ENCODE data around the gene SNTG2.

SNTG2 gene

DNA sequence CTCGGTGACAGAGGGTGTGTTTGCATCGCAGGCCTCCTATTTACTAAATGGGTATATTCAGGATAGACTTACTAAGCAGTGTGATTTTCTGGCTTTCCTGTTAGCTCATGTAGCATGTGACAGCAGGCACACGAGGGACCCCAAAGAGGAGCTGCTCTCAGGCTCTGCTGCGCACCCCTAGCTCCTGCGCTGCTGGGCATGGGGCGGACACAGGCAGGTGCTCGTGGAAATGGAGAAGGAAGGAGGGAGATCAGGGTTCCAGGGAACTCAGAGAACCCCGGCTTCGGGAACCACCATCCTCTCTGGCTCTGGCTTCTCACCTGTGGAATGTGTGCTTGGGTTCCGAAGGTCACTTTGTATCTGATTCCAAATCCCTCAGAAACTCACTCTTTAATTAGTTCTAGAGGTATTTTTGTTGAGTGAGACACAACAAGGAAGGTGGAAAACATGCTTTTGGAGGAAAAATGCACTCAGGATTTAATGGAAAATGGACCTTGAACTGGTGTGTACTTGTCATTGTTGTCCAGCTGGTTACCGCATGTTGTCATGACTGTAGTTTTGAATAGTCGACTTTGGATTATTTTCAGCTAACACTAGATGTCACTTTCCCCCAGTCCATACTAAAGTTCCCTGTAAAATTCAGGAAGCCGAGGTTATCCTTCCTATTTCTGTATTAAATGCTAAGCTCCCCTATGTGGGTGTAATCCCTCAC is 3.5 kb downstream of the SNTG2 start:
- DNase-seq, result no peak

DNA sequence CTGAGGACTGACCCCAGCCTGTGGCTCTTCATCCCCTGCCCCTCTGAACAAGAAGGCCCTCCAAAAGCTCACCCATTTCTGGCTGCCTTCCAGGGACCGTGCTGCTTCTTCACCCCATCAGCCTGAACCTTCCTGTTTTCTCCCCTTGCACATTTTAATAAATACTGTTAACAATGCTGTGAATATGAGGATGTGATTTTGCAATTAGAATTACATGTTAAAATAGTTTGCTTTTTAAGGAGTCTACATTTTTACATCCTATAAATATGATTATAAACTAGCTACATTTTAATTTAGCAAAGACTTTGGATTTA is 4.0 kb downstream of the SNTG2 start:
- DNase-seq, result no peak

DNA sequence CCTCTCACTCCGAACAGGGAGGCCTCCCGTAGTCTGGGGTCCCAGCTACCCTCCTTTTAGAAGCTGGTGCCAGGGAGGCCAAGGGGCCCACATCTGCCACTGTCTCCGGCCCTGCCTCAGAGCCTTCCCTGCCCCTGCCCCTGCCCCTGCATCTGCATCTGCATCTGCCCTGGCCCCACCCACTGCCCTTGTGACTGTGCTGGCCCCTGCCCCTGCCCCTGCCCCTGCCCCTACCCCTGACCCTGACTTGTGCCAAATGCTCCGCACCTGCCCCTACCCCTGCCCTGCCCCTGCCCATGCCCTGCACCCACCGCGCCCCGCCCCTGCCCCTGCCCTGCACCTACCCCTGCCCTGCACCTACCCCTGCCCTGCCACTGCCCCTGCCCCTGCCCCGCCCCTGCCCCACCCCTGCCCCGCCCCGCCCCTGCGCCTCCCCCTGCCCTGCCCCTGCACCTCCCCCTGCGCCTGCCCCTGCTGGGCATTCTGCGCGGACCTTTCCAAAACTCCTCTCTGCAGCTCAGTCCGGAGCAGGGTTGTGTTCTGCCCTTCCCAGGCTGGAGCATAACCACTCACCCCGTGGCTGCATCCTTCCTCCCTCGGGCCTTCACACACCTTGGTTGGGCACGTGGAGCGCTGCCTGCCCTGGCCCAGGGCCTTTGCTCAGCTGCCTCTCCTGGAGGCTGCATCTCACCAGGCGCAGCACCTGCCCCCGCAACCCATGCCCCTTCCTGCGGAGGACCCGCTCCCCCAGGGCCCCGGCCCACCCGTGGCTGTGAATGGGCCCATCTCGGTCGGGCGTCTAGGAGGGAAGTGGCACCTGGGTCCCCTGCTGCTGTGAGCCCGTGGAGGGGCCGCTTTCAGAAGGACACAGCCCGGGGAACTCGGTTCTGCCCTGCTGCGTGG is 5.4 kb downstream of the SNTG2 start:
- no peak for DNase-seq

DNA sequence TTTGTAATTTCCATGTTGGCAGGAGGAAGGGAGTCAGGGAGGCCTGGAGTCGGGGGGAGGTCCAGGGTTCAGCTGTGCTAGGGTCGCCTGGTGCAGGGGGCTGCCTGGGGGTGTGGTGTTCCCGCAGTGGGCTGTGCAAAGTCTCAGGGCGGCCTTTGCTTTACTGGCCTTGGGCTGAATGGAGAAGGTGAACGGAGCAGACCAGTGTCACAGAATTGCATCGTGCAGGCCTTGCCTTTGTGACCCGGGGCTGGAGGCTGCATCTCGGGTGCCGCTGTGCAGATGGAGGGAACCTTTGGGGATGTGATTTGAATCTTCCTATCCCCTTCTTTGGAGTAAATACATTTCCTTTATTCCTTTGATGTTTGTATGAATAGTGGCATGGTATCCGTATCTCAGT is 8.8 kb downstream of the SNTG2 start:
- no peak for DNase-seq

DNA sequence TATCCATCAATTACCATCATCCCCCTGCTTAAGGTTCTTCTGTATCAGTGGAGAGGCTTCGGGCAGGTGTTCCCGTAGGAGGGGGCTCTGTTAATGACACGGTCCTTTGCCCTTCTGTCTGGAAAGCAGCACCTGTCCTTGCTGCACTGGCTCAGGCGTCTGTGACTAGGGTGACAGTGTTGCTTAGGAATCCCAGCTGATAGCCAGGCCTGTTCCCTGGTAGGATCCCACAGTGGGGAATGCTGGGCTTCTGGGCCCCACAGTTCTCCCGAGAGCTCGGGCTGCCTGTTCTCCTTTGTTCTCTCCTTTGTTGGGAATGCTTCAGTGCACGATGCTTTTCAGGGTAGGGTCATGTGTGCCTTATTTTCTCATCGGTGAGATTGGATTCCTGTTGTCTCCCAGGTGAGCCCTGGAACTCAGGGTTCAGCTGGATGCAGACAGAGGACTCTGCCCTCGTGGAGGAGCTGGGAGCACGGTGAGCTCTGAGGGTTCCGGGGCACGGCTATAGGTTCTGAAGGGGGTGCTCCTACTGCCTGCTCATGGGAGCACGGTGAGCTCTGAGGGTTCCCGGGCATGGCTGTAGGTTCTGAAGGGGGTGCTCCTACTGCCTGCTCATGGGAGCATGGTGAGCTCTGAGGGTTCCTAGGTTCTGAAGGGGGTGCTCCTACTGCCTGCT is 9.6 kb downstream of the SNTG2 start:
- DNase-seq, result no peak

DNA sequence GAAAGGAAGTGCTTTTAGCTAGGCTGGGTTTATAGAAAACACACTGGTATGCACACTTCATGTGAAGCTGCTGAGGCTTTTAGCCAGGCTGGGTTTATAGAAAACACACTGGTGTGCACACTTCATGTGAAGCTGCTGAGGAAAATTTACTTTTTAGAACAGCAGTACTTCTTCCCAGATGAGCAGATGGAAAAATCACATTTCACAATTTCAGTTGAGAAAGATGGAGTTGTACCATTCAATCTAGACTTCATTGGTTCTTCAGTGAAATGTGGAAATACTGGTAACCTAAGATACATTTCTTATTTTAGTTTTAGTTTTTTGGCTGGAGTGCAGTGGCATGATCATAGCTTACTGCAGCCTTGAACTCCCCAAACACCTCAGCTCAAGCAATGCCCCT is 11.1 kb downstream of the SNTG2 start:
- no peak for DNase-seq

DNA sequence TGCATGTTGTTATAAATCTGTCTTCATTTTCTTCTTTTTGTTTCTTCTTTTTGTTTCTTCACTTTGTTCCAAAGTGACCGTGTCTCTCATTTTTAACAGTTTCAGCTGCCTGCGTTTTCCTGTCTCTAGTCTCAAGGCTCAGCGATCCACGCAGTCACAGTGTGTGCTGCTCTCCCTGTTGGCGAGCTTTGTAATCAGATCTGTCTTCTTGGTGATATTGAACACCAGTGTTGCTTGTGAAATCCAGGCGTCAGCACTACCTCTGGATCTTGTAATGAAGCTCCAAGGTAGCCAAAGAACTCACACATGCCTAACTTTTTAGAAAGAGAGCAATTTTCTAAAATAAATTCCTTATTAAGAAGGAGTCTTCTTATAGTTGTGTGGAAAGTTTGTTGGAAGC is 13.2 kb downstream of the SNTG2 start:
- DNase-seq, result no peak

DNA sequence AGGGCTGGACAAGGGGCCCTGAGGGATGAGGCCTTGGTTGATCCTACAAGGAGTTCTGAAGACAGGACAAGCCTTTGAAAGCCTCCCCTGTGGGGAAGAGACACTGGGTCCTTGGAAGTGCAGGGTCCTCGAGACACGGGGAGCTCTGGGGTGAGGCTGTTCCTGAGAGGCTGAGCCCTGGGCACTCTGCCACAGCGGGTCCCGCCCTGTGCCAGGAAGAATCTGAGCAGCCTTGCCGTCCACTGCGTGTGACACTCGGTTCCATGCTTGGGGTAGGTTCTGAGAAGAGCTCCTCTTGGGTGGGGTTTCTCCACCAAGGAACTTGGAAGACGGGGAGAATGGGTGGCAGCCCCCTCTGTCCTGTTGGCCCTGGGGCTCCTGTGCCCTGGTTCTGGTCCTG is 13.9 kb downstream of the SNTG2 start:
- no peak for DNase-seq

DNA sequence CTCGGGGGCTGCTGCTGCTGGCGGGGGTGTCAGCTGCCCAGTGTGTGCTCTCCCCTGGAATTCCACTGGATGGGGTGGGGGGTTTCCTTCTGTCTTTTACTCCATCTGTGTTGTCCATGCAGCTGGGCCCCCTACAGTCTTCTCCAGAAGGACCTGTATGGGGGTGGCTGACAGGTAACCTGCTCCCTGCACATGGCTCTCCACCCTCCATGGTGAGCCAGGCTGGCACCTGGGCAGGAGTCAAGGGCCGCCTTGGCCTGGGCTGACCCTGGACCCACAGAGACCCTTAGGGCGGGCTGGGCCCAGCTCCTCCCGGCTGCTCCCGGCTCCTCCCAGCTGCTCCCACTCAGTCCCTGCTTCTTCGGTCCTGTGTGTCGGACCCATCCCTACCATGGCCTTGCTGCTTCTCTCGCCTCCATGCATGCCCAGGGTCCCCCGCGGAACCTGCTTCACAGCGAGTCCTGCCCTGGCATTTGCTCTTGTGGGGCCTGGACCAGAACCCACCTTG is 15.0 kb downstream of the SNTG2 start:
- DNase-seq, result no peak

DNA sequence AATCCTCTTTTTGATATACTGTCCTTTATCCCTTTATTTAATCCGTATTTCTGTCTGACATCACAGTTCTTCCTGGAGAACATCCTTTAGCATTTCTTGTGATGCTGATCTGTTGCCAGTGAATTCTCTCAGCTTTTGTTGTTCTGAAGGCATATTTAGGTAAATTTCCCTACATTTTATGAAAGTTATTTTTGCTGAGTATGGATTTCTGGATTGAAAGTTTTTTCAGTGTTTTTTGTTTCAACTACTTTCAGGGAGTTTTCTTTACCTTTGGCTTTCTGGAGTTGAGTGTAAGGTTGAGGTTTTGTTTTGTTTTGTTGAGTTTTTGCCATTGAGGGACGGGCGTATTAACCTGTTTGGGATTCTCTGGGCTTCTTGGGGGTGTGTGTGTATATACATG is 22.5 kb downstream of the SNTG2 start:
- no peak for DNase-seq

DNA sequence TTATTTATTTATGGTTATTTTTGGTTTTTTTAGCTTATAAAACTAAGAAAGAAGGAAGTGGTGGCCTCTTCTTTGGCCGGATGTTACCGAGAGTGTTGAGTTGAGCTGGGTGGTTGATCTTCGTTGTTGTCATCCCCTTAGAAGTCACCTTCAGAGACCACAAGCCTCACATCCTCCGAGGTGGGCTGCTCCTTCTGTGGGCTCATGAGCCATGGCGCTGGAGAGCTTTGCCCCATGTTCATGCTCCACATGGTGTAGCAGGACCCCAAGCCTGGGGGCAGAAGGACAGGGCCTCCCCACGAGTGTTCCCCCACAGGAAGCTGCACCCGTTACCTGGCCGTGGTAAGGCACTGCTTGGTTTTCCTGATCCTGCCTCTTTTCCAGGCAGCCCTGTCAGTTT is 23.4 kb downstream of the SNTG2 start:
- no peak for DNase-seq

DNA sequence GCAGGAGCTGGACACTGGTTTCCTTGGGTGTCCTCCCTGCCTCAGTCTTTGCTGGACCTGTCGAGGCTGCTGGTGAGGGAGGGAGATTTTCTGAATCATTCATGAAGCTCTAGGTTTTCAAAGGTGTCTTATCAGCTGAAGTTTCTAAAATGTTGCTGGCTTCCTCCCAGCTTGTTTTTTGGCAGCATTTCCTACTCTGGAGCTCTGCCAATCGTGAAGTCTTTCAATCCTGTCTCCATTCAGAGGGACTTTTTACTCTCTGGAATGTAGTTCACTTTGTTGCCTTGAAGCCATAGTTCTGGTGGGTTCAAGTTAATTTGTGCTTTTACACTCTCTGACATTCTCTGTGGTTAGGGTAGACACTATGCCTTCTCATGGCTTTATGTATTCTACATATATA is 23.9 kb downstream of the SNTG2 start:
- DNase-seq, result no peak

DNA sequence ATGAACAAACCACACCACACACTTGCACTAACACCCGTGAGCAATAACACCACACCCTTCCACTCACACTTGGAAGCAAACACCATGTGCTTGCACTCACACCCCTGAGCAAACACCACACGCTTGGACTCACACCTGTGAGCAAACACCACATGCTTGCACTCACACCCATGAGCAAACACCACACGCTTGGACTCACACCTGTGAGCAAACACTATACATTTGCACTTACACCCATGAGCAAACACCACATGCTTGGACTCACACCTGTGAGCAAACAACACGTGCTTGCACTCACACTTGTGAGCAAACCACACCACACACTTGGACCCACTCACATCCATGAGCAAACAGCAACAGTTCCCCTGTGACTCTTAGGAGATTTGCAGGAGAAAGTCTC is 24.4 kb downstream of the SNTG2 start:
- no peak for DNase-seq

DNA sequence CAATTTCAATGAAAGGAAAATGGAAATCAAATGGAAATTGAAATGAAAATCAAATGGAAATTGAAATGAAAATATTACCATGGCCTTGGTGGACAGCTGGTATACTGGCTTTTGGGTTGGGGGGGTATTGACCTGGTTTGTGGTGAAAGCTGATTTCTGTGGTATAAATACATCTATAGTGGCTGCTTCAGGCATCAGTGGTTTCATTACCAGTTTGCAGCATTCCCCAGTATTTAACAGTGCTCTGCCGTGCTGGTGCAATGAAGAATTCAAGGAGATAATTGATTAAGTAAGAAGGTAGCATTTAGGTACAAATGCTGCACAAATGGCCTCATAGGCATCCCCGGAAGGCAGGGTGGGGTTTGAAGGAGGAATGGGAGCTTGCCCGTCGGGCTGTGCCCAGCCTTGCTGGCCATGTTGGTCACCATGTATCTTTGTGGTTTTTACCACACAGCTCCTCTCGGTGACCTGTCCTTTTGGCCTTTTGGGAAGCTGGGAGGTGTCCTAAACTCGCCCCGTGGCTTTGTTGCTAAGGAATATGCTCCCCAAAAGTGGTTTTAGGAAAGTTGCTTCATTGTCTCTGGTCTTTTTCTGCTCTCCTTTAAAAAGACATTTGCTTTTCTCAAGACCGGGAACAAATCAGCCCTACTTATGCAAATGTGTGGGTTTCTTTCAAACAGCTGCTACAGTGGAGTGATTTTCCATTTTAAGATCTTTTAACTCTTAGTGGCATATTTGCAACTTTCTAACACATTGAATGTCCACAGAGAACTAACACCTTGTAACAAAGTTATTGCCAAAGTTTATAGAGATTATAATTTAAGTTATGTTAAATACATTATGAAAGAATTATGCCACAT is 28.6 kb downstream of the SNTG2 start:
- no peak for DNase-seq

DNA sequence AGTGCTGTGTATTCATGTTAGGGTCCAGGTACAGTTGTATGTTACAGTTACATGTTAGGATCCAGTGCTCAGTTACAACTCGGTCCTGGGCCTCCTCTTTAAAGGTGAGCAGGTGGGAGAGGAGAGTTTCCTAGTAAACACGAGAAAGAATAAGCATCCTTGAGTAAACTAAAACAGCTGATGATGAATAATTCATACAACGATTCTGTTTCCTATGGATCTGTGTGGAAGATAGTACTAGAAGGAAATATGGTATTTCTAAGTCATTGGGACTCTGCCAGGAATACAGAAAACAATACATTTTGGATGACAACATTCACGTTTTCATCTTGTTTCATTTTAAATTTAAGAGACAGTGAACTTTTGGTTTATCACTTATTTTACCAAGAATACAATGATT is 29.5 kb downstream of the SNTG2 start:
- no peak for DNase-seq

DNA sequence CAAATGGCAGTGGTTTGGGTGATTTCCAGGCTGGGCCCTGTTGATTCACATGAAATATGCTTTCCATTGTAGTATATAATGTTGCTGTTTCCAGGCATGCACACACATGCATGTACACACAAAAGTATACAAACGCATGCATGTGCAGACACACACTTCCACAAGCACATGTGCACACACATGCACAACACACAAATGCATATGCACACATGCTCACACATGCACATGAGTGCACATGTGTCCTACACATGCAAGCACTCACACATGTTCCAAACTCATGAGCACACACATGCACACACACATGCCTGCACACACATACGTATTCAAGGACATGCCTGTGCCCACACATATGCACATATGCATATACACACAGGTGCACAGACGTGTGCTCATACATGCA is 30.6 kb downstream of the SNTG2 start:
- DNase-seq, result no peak

DNA sequence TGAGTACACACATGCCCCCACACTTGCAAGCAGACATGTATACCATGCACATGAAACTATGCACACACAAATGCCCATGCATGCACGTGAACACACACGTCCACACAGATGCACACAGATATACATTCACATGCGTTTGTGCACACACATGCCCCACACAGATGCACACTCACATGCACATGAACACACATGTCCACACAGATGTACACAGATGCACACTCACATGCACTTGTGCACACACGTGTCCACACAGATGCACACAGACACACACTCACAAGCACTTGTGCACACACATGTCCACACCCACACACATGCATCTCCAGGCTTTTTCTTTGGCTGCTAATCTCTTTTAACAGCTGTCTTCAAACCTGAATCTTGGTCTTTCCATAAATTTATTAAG is 31.1 kb downstream of the SNTG2 start:
- DNase-seq, result no peak

DNA sequence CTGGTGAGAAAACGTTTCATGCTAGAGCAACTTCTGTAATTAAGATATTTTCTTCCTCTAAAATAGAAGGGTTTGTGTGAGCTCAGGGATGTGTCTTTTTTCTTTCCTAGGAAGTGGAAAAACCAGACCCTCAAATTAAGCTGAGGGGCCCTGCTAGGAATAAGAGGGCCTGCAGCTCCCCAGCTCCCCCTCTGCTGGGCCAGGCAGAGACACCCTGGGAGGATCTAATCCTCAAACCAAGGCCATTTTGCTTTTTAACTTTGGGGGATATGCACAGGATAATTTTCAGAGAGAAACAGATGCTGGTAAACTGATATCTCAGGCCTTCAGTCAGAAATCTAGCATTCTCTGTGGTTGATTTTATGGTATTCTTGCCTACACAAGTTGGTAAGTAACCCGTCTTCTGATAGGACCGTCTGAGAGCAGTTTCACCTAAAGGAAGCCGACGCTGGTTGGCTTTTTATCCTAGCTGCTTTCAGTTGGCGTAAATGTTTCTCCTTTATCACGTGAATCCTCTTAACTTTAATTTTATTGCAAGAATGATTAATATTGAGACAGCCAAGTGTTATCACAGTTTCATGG is 34.8 kb downstream of the SNTG2 start:
- no peak for DNase-seq

DNA sequence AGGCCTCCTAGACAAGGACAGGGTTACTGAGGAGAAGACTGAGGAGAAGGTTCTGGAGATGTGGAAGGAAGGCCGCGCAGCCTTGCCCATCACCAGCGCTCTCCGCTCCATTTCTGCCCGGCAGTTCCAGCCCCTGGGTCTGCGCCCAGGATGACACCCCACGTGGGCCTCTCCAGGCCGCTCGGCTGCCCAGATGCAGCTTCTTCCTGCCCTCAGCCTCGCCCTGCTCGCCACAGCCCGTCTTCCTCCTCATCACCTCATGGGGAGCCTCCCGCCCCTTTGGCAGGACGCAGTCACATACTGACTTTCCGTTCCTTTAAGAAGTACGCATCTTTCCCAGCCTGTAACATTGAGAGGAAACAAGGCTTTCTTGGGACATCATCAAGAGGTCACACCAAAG is 37.1 kb downstream of the SNTG2 start:
- no peak for DNase-seq

DNA sequence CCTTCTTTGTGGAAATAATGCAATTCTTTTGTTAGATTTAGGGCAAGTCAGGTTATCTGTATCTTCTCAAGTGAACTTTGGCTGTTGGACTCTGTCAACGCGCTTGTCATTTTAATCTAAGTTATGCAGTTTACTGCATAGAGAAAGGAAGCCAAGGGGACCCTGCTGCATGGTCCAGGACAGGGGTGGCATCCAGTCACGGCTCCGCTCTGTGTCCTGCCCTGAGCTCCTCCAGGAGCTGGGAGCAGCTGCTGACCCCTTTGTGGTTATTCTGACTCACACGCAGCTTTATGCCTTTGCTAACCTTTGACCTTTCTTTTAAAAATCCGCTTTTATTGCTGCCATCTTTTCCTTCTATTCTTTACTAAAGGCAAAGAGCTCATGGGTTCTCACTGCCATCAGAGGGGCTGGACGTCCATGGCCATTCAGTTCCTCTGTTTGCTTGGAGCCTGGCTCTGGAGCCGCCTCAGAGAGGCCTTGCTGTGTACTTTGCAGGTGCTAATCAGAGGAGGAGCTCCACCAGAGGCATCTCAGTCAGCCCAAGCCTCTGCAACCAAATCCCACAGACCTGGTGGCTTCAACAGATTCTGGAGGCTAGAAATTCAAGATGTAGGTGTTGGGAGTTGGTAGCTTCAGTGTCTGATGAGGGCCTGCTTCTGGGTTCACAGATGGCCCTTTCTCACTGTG is 39.3 kb downstream of the SNTG2 start:
- DNase-seq, result no peak

DNA sequence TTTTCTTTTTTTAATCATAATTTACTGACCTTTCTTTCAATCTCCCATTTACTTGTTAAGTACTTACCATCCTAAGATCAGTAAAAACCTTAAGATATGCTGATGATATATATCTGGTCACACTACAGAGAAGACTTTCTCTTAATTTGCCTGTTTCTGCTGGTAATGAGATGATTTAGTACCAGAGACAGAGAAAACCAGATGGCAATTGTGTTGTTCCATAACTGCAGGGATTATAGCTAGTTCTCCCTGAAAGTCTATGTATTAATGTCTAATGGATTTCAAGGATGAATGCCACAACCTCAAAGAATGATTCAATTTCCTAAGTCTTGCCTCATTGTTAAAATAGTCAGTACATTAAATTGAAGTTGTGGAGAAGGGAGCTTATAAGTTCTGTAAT is 40.3 kb downstream of the SNTG2 start:
- DNase-seq, result no peak

DNA sequence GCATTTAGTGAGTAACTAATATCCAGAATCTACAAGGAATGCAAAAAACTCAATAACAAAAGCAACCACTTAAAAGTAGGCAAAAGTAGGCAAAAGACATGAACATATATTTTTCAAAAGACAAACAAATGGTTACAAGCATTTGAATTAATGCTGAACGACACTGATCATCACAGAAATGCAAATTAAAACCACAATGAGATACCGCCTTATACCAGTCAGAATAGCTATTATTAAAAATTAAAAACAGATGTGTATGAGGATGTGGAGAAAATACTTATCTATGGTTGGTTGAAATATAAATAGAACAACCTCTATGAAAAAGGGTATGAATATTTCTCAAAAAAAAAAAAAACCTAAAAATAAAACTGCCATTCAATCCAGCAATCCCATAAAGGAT is 51.7 kb downstream of the SNTG2 start:
- DNase-seq, result no peak

All from EL (cell line).